ENCODE results near the gene FOXK2.

FOXK2 gene

DNA sequence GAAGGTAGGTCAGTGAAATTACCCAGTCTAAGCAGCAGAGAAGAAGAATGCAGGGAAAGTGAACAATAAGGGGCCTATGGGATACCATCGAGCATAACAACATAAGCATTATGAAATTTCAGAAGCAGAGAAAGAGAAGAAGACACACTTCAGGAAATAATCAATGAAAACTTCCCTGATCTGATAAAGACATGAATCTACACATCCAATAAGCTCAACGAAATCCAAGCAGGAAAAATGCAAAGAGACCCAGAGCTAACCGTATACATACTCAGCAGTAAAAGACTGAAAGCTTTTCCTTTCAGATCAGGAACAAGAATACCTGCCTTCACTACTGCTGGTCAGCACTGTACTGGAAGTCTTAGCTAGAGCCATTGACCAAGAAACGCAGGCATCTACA lies 90.1 kb downstream of the FOXK2 start:
- DNase-seq (ENCODE audit: low read depth) = no peak

DNA sequence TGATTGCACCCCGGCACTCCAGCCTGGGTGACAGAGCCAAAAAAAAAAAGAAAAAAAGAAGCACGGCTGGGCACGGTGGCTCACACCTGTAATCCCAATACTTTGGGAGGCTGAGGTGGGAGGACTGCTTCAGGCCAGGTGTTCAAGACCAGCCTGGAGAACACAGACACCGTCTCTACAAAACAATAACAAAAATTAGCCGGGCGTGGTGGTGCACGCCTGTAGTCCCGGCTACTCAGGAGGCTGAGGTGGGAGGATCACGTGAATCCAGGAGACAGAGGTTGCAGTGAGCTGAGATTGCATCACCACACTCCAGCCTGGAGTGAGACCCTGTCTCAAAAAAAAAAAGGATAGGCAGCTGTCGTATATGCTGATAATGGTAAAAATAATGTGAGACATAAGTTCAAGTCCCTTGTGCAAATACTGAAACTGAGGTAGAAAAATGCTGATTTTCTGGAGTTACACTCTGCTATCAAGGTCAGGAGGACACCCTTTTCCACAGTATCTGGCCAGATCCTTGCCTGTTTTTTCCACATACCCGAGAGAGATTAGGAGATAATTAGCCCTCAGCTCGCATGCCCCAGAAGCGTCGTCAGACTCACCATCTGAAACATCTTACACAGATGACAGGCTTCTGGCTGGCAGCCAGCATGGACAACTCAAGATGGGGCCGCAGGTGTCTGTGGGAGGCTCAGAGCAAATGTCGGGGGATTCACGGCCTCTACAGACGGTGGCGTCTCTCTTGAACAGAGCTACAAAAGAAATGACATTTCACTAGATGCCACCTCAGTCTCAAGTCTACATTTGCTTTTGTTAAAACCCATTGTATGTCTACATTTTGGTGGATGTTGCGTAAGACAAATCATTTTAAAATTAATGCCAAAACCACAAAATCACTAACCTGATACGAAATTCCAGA lies 91.9 kb downstream of the FOXK2 start:
- DNase-seq (ENCODE audit: low read depth) = no peak

DNA sequence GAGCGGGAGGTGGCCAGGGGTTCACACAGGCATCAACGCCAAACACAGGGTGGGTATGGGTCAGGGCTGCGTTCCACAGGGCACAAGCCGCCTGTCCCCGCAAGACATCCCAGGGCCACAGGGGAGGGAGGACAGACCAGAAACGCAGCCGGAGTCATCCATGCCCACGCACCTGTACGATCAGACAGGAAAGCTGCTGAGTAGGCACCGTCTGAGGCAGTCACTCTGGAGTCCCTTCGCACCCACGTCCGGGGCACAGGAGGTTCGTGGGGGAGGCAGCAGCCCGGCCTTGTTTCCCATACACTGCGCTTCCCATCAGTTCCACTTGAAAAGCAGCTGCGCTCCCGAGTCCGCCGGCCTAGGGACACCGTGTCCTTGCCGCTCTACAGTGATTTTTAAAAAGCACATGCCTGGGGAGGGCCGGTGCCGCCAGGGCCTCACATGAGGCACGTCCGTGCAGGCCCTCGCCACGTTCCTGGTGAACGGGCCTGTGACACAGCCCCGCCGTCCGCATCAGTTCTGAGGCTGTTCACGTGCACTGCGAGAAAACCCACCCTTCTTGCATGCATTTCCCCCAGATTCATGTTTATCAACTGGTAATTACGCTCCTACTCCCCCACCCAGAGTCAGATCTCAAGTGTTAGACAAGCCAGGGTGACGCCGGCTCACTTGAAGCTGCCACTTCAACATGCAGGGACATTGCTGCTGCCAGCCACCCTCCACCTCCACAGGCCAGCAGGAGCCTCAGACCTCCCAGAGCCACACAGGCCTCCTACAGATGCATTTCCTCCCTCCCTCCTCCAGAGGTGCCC lies 94.0 kb downstream of the FOXK2 start:
- DNase-seq (ENCODE audit: low read depth) = no peak

DNA sequence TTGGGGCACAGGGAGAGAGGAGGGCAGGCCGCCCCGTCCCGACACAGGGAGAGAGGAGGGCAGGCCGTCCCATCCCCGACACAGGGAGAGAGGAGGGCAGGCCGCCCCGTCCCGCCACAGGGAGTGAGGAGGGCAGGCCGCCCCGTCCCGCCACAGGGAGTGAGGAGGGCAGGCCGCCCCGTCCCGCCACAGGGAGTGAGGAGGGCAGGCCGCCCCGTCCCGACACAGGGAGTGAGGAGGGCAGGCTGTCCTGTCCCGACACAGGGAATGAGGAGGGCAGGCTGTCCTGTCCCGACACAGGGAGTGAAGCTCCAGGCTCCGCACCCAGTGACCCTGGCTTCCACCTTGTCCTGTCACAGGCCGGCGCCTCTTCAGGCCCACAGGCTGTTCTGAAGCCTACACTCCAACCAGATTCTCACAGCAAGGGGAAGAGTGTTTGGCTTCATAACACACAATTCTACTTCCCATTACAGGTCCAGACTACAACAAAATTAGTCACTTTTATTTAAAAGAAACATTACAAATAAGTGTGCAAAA lies 94.6 kb downstream of the FOXK2 start:
- no peak for DNase-seq (ENCODE audit: low read depth)

DNA sequence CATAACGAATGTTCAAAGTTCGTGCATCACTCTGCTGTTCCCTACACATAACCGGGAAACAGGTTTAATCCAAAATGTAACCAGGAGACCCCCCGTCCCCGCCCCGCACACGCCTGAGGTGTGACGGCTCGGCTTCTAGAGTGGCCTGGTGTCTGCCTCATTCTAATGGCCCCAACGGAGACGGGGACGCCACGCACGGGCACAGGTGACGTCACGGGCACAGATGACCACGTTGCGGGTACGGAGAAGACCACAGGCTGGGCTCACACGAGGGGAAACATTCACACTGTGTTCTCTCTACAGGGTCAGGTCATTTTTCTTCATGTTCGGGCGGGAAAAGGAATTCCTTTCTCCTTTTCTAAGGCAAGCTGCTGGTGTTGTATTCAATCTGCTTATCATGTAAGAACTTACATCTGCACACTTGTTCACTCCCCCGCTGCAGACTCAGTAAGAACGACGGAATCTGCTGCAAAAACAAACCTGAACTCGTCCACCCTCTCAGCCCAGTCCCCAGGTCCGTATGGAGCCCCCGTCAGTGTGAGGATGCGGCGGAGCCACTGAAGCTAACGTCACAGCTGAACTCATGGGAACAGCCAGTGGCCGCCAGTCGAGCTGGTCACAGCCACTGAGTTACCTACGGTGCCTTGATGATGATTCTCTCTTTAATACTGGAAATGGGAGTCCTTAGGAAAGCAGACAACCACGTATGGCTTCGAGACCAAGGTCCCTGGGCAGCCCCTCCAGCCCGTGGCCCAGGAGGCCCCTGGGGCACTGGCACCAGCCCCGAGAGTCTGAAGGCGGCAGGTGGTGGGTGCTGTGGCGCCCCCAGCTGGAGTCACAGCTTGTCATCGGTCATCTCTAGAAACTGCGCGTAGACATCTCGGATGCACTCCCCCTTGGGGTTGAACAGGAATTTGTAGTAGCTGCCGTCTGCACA lies 95.8 kb downstream of the FOXK2 start:
- DNase-seq (ENCODE audit: low read depth) = no peak

DNA sequence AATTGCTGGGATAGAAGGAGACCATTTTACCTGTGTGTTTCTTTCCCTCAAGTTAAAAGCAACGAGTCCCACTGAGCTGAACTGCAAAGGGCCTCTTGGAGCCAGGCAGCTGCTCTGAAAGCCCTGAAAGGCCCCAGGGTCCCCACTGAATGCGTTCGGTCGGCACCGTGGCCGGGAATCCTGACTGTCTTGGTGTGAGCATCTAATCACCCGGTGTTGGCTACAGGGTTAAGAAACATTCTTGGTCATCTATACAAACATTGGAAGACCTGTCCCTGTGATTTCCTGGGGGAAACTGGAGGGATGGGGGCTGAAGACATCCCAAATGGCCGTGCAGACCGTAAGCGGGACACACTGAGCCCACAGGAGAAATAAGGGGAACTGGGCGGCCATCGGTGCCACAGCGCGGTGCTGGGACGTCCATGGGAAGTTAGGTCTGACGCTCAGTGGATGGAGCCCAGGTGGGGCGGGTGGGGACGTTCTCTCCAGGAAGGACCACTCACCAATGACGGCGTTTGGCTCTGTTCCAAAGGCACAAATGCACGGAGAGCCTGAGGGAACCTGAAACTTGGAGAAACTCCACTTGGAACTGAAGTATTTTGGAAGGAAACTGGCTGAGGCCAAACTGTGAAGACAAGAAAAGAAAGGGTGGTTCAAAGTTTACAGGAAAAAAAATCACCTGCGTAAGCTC lies 96.6 kb downstream of the FOXK2 start:
- no peak for DNase-seq (ENCODE audit: low read depth)

DNA sequence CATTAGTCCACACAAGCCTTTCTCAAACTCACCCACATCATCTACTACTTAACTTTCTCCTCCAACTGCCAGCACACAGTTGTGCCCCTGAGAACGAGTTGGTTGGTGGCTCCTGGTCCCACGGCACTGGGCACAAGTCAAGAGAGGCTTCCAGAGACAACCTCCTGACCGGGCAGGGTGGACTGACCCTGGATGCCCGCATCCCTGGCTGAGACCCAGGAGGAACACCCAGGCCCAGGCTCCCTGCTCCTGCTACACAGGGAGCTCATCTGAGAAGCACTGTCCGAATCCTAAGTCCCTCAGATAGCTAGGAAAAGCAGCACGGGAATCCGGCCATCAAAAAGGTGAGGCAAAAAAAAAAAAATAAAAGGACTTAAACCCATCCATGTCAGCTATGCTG lies 99.7 kb downstream of the FOXK2 start:
- no peak for DNase-seq (ENCODE audit: low read depth)

DNA sequence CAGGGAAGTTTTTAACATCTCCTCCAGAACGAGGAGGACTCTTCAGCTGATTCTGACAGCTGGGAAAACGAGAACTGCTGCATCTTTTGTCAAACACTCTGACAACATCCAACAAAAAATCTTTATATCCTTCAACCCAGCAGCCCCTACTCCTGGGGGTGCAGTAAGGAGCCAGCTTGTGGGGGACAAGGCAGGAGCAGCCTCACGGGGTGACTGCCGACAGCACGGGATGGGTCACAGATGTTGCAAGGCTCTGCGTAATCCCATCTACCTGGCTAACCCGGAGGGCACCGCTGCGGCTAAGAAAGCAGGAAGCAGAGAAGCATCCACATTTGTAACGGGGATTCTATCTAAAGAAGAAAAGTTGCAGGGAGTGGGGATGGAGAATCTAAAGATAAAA lies 100.1 kb downstream of the FOXK2 start:
- DNase-seq (ENCODE audit: low read depth) = no peak

DNA sequence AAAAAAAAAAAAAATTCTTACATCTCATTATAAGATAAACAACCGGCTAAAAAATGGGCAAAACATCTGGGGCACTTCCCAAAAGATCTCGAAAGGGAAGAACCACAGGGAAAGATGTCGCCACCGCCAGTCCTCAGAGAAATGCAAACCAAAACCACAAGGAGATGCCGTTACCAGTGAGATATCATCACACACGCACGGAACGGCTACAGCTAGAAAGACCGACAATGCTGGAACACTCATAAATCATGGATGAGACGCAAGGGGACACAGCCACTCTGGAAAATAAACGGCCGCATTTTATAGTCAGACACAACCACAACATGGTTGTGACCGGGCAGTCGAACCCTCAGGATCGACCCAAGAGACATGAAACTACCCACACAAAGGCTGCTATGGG lies 104.2 kb downstream of the FOXK2 start:
- DNase-seq (ENCODE audit: low read depth) = no peak

DNA sequence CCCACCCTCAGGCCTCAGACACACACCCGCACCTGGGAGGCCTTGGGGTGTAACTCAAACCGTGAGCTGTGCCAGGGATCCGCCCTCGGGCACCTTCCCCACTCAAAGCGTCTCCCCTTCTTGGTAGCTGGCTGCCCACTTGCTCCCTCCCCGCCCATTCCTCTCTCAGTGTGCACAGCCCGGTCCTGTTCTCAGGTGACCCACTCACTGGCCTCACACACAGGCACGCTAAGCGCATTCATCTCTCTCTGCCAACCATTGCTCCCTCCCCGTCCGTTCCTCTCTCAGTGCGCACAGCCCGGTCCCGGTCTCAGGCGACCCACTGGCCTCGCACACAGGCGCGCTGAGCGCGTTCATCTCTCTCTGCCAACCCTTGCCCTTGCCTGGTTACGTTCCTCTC lies 107.9 kb downstream of the FOXK2 start:
- no peak for DNase-seq (ENCODE audit: low read depth)

DNA sequence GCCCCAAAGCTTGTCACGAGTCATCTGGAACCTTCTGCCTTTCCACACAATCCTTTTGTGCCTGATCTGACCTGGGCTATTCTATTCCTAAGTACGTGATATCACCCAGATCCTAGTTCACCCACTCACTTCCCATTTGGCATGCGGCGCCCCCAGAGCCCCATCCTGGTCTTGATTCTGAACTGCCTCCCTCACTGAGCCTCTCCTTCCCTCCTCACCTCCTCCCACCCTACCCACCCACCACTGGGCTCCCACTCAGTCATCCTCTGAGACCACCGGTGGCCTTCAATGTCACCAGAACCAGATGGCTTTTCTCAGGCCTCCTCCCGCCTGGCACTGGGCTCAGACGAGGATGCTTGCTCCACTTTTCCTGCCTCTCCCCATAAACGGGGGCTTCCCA lies 110.2 kb downstream of the FOXK2 start:
- no peak for DNase-seq (ENCODE audit: low read depth)

DNA sequence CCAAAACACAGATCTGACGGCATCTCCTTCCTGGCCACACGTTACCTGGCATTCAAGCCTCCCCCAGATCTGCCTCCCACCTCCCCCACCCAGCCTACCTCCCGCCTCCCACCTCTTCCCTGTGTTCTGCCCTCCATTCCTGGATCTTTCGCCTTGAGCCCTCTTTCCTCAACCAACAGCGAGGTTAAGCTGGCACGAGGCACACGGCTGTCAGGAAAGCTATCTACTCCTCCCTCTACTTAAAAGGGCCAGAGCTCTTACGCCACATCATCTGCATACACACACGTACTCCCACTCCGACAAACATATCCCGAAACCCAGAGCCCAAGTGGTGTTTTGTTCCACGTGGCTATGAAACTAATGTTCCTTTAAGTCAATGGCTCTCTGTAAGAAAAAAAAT lies 110.7 kb downstream of the FOXK2 start:
- no peak for DNase-seq (ENCODE audit: low read depth)

DNA sequence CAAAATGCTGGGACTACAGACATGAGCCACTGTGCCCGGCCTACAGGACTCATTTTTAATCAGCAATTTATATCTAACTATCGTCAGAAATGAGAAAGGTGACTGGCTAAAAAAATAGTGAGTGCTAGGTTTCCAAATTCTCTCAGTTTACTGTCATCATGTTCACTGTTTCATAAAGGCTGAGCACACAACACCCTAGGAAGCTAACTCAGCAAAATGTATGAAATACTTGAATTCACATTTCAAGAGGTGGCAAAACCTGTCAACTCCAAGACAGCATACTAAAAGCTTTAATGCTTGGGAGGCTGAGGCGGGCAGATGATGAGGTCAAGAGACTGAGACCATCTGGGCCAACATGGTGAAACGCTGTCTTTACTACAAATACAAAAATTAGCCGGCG lies 112.0 kb downstream of the FOXK2 start:
- no peak for DNase-seq (ENCODE audit: low read depth)

DNA sequence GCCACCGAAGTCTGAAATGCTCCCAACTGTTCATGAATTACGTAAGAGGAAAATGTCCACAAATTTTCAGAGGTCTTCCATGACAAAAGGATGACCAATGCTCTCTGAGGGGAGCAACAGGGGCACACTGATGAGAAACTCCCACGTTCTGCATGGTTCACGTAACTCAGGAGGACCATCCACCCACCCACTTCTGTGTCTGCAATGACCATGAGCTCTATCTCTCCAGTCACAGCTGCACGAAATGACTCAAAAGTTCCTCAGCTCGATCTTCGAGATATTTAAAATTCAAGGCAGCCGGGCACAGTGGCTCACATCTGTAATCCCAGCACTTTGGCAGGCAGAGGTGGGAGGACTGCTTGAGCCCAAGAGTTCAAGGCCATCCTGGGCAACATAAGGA lies 112.9 kb downstream of the FOXK2 start:
- no peak for DNase-seq (ENCODE audit: low read depth)

DNA sequence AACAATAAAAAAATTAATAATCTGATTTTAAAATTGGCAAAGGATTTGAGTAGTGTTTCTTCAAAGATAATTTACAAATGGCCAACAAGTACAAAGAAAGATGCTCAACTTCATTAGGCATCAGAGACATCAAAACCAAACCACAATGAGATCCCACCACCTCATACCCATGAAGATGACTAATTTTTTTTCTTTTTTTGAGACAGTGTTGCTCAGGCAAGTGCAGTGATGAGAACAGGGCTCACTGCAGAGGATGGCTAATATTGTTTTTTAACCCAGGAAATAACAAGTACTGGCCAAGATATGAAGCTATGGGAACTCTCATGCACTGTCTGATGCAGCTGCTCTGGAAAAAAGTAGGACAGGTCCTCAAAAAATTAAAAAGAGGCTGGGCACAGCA lies 113.8 kb downstream of the FOXK2 start:
- DNase-seq (ENCODE audit: low read depth) = no peak

DNA sequence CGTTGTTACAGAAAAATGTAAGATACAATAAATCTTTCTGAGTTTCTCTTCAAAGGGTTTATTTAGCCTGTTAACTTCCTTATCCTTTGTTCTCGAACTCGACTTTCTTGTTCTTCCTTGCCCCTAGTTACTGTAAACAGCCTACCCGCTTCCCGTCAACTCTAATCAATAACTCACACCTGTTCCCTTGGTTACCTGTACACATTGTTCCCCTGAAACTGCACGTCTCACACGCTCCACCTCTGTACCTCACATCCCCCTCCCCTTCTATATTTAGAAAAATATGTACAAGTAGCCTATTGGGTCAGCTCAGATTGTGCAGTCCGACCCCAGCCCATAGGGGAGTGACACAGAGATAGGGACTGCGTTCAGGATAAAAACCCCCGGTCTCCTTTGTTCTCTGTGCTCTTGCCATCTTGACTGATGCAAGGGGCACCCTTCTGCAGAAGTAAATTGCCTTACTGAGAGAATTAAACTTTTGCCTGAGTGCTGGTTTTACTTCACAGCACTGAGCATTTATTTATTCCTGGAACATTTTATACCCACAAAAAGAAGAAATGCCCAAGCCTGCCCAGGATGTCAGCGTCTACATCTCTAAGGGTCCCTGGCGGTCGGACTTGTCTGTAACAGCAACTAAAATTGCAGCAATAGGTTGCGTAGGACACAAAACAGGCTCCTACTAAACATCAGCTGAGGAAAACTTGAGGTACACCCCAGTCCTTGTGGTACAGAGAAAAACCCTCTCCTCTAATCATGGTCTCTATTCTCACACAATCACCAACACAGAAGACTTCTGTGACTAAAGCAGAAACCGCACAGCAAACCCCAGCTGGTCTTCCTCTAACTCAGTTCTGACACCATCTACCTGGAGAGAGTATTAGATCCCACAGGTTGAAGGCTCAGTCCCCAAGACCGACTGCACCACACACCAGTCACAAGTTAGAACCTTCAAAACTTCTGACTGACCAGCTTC lies 117.4 kb downstream of the FOXK2 start:
- no peak for DNase-seq (ENCODE audit: low read depth)

DNA sequence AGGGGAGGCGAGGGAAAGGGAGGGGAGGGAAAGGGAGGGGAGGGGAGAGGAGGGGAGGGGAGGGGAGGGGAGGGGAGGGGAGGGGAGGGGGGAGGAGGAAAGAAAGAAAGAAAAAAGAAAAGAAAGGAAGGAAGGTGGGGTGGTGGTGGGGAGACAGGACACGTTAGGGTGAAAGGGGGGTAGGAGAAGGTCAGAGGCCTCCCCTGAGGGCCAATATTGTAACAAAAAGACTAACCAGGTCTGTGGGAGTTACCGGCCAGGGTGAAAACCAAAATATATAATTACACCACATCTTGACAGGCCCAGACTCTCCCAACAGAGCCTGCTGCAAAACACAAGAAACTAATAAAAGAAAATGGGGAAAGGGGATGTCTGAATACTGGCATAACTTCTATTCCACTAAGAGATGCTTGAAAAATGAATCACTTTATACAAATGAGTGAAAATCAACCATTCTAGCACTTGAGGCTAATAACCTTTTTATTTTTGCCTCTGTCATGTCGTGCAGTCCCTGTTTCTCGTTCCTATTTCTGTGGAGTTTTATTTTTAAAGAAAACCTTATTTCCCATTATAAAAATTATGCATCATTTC lies 118.7 kb downstream of the FOXK2 start:
- no peak for DNase-seq (ENCODE audit: low read depth)

DNA sequence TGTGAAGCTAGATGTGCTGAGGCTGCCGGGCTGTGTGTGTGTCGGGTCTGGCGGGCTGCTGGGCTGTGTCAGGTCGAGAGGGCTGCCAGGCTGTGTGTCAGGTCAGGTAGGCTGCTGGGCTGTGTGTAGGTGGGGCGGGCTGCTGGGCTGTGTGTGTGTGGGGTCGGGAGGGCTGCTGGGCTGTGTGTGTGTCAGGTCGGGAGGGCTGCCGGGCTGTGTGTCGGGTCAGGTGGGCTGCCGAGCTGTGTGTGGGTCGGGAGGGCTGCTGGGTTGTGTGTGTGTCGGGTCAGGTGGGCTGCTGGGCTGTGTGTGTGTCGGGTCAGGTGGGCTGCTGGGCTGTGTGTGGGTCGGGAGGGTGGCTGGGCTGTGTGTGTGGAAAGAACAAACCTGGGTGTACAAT lies 120.1 kb downstream of the FOXK2 start:
- no peak for DNase-seq (ENCODE audit: low read depth)

DNA sequence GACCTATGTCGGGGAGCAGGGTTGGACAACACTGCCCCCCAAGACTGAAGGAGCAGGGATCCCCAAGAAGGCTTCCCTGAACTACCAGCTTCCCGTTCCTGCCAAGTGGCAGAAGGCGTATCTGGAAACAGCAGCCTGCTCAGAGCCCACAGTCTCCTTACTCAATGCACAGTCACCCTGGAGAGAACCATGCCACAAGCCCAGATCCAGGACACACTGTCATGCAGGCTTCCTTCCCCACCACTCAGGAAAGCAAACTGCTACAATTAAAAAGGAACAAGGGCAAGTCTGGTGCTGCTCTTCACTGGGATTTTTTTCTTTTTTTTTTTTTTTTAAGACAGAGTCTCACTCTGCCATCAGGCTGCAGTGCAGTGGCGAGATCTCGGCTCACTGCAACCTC lies 120.5 kb downstream of the FOXK2 start:
- no peak for DNase-seq (ENCODE audit: low read depth)

DNA sequence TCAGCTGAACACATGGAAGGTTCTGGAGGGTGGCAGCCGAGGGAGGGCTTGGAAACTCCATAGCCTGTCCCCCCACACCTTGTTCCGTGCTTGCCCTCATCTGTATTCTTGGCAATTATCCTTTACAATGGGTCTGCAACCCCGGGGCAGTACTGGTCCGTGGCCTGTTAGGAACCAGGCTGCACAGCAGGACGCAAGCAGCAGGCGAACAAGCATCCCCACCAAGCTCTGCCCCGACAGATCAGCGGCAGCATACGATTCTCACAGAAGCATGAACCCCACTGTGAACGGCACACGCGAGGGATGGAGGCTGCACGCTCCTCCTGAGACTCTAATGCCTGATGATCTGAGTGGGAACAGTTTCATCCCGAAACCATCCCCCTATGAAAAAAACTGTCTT lies 122.5 kb downstream of the FOXK2 start:
- no peak for DNase-seq (ENCODE audit: low read depth)
